SK-N-SH treated with all-trans-retinoic acid at 6 μM for 48 hours (cell line): ENCODE results near the gene AKAP7.

Experiments used
- TOX ChIP-seq: fragments of 250-450 bp; sonication (Bioruptor Pico); IDR thresholded peaks from 2 replicates; pipeline ENCODE4 v1.8.0; 2021; ENCODE audit warnings: mild to moderate bottlenecking, moderate library complexity, borderline replicate concordance
- ZFP3 ChIP-seq: fragments of 250-450 bp; sonication (Bioruptor Pico); IDR thresholded peaks from 2 replicates; pipeline ENCODE4 v1.5.0; 2020; ENCODE audit warnings: mild to moderate bottlenecking, moderate library complexity
- ZFP30 ChIP-seq: fragments of 450-650 bp; formaldehyde crosslinking; IDR thresholded peaks from 2 replicates; pipeline ENCODE4 v1.5.0; 2022; ENCODE audit warnings: mild to moderate bottlenecking, moderate library complexity

DNA sequence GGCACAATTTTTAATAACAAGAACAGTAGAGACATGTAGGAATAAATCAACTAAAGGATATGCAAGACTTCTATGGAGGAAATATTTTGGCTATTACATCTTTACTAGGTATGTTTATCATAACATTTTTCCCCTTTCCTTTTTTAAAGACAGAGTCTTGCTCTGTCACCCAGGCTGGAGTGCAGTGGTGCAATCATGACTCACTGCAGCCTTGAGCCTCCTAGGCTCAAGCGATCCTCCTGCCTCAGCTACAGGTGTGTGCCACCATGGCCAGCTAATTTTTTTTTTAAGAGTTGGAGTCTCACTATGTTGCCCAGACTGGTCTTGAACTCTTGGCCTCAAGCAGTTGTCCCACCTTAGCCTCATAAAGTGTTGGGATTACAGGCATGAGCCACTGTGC lies 37.0 kb downstream of the AKAP7 start:
- no peak for TF ChIP-seq ZFP30
- no peak for TF ChIP-seq ZFP3
- TF ChIP-seq TOX (CRISPR knock-in tag) = no peak
